GM18520 (cell line): ENCODE data around the gene TRIM36.

Experiments used
- ATAC-seq: cut with Tn5 transposase; IDR thresholded peaks from one replicate; pipeline ENCODE4 v1.9.1; 2021; ENCODE audit not compliant: unreplicated experiment

TRIM36 gene

DNA sequence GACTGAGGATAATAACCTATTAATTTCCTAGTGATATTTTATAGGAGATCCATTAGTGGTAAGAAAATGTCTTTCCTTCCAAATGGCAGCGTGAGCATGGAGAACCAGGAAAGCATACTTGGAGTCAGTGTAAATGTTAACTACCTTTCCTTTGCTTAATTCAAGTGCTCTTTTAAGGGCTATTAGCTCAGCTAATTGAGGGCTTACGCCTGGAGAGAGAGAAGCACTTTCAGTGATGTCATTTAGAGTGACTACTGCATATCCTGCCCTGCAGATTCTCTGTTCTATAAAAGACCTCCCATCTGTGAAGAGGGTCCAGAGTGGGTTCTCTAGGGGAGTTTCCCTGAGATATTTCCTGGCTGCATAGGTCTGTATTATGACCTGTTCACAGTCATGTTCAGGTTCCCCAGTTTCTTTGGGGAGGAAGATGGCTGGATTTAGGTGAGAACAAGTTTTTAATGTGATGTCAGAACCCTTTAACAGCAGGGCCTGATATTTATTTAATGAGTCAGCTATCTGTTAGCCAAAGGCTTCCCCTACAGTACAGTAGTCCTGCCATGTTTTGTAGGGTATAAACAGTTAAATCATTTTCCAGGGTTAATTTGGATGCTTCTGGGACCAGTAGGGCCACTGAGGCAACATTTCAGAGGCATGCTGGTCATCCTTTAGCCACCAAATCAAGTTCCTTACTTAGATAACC, 89.6 kb downstream of the TRIM36 start:
- no peak for ATAC-seq
